Activated CD4-positive, alpha-beta T cell treated with anti-CD3 and anti-CD28 coated beads, Interleukin-2, amount 50 U/mL, for 48 hours (primary cell): ENCODE measurements around the gene RNF225.
"Not testable (repeated sequence)": the region's sequence is repeated elsewhere in the genome, so short reads cannot be mapped to it uniquely, and the experiment has no call there.

ENCODE experiments used
- DNase-seq, 2 experiments: peaks; one replicate each; pipeline ENCODE4 v3.0.0-alpha.2; 2020

RNF225 gene

GRCh38 chr19:58395220-58395978 lies at the start of gene RNF225:
RNF225 (plus strand) TSS chr19:58395656; CDS start chr19:58396090, 434 bp downstream.
- DNase-seq = peak in 1 of 2 experiments; percentile 41

- DNase-seq = peak; percentile 59 to 65
Observed at GRCh38 chr19:58346961-58347929, 48.2 kb upstream of the RNF225 start.

GRCh38 chr19:58348080-58348479 lies 47.4 kb upstream of the RNF225 start:
- not testable (repeated sequence) for DNase-seq

GRCh38 chr19:58349590-58349989 lies 45.9 kb upstream of the RNF225 start:
- DNase-seq = no peak

GRCh38 chr19:58350001-58350861 lies 45.2 kb upstream of the RNF225 start:
- no peak for DNase-seq

- no peak for DNase-seq
Observed at GRCh38 chr19:58350871-58351557, 44.4 kb upstream of the RNF225 start.

- DNase-seq = no peak
Observed at GRCh38 chr19:58351558-58351878, 43.9 kb upstream of the RNF225 start.

- no peak for DNase-seq
Observed at GRCh38 chr19:58351990-58352755, 43.3 kb upstream of the RNF225 start.

GRCh38 chr19:58352760-58353671 lies 42.4 kb upstream of the RNF225 start, which contains the start of gene A1BG:
A1BG (minus strand) TSS chr19:58353492; CDS start chr19:58353437, 55 bp downstream.
- DNase-seq = no peak

GRCh38 chr19:58353717-58354477 lies 41.6 kb upstream of the RNF225 start:
- no peak for DNase-seq

- no peak for DNase-seq
Observed at GRCh38 chr19:58354478-58355030, 40.9 kb upstream of the RNF225 start.

- DNase-seq = no peak
Observed at GRCh38 chr19:58355215-58355796, 40.1 kb upstream of the RNF225 start.

- peak; percentile 25 to 34 for DNase-seq
Observed at GRCh38 chr19:58355908-58356765, 39.3 kb upstream of the RNF225 start.

- no peak for DNase-seq
Observed at GRCh38 chr19:58356766-58357480, 38.5 kb upstream of the RNF225 start.

- no peak for DNase-seq
Observed at GRCh38 chr19:58357481-58358145, 37.8 kb upstream of the RNF225 start.

- DNase-seq = peak; percentile 59 to 68
Observed at GRCh38 chr19:58361900-58362271, 33.6 kb upstream of the RNF225 start.
